Fibroblast of skin of back (primary cell): ENCODE measurements around the gene VASH1.

ENCODE experiments used
- DNase-seq: peaks from one replicate; pipeline ENCODE4 v3.0.0-alpha.2; 2013

VASH1 gene

DNA sequence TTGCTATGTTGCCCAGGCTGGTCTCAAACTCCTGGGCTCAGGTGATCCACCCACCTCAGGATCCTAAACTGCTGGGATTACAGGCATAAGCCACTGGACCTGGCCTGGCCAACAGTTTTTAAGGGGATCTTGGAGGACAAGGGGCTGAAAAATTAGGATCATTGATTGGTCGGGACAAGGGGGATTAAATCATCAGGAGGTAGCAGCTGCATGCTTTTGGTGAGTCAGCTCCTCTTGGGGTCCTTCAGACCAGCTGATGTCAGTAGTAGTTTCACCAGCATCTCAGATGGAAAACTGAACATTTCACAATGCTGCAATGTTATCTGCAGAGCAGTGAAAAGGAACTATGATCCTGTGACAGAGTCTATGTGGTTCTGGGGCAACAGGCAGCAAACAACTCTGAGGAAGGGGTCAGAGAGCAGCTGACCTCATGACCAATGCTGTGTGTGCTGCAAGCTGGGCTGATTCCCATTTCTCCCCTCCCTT is 71.3 kb downstream of the VASH1 start:
- DNase-seq = no peak
